Neural cell (in vitro differentiated cells): ENCODE results near the gene USP36.

Experiments
- CTCF ChIP-seq: fragments of 450-650 bp; IDR thresholded peaks from 2 replicates; pipeline ENCODE4 v1.5.1; 2014; ENCODE audit warnings: antibody characterized with exemption, mild to moderate bottlenecking, moderate library complexity; ENCODE audit not compliant: poor library complexity, severe bottlenecking
- EP300 ChIP-seq: fragments of 450-650 bp; conservative IDR thresholded peaks from 2 replicates; pipeline ENCODE4 v1.6.1; 2014; ENCODE audit warnings: antibody characterized with exemption, mild to moderate bottlenecking, moderate library complexity; ENCODE audit not compliant: poor library complexity, severe bottlenecking
- EZH2 ChIP-seq: fragments of 200-600, 300-800 bp; shearing (Covaris generic), sonication (generic); IDR thresholded peaks from 2 replicates; pipeline ENCODE4 v1.6.1; 2014; ENCODE audit warnings: antibody characterized with exemption, low read length, borderline replicate concordance, mild to moderate bottlenecking; ENCODE audit not compliant: insufficient read depth, poor library complexity, severe bottlenecking
- POLR2AphosphoS5 ChIP-seq: IDR thresholded peaks from 2 replicates; pipeline ENCODE4 v1.6.1; 2012
- RAD21 ChIP-seq: fragments of 450-650 bp; conservative IDR thresholded peaks from 2 replicates; pipeline ENCODE4 v1.6.1; 2014; ENCODE audit warnings: antibody characterized with exemption, mild to moderate bottlenecking, moderate library complexity
- SMC3 ChIP-seq: fragments of 450-650 bp; conservative IDR thresholded peaks from 2 replicates; pipeline ENCODE4 v1.6.1; 2014; ENCODE audit warnings: antibody characterized with exemption, mild to moderate bottlenecking, moderate library complexity; ENCODE audit not compliant: poor library complexity
- TAF1 ChIP-seq: IDR thresholded peaks from 2 replicates; pipeline ENCODE4 v1.6.1; 2012; ENCODE audit warnings: low read depth

GRCh38 chr17:78868391-78868790 is 27.8 kb upstream of the USP36 start:
- TF ChIP-seq CTCF (no peak), RAD21 (no peak), POLR2AphosphoS5 (no peak), EP300 (no peak), SMC3 (no peak), TAF1 (no peak), EZH2 (no peak)
